H9 (cell line): Measurements from ENCODE around the gene IGF2. TPM values are rescaled to one million over a fixed set of nuclear protein-coding genes. Genes with fewer than 3 reads are reported as not detected.

ENCODE experiments used
- DNase-seq: peaks from one replicate; pipeline ENCODE4 v3.0.0-alpha.2; 2017
- H2AFZ ChIP-seq: one replicate; pipeline ENCODE4 v1.6.1; 2013; ENCODE audit warnings: mild to moderate bottlenecking, low read length, control low read depth, moderate library complexity
- H2AK5ac ChIP-seq: 2 replicates; pipeline ENCODE4 v1.6.1; 2013; ENCODE audit warnings: low read length, control low read depth, mixed read lengths; ENCODE audit not compliant: insufficient read length
- H2BK120ac ChIP-seq: one replicate; pipeline ENCODE4 v1.6.1; 2013; ENCODE audit warnings: low read depth, mild to moderate bottlenecking, low read length, control low read depth, inconsistent platforms; ENCODE audit not compliant: poor library complexity, severe bottlenecking
- H2BK12ac ChIP-seq: 2 replicates; pipeline ENCODE4 v1.6.1; 2013; ENCODE audit warnings: low read length, control low read depth, mixed read lengths, low read depth; ENCODE audit not compliant: insufficient read length
- H2BK15ac ChIP-seq: 2 replicates; pipeline ENCODE4 v1.6.1; 2013; ENCODE audit warnings: low read depth, low read length, control low read depth
- H2BK20ac ChIP-seq: one replicate; pipeline ENCODE4 v1.6.1; 2013; ENCODE audit warnings: low read depth, mild to moderate bottlenecking, low read length, control low read depth, inconsistent platforms; ENCODE audit not compliant: poor library complexity, severe bottlenecking
- H2BK5ac ChIP-seq: 2 replicates; pipeline ENCODE4 v1.6.1; 2013; ENCODE audit warnings: low read length, control low read depth, mixed read lengths; ENCODE audit not compliant: insufficient read length
- H3K14ac ChIP-seq: 2 replicates; pipeline ENCODE4 v1.6.1; 2013; ENCODE audit warnings: low read length, control low read depth; ENCODE audit not compliant: insufficient read depth
- H3K18ac ChIP-seq: 2 replicates; pipeline ENCODE4 v1.6.1; 2013; ENCODE audit warnings: low read depth, mild to moderate bottlenecking, mixed read lengths, low read length, control low read depth; ENCODE audit not compliant: insufficient read length
- H3K23ac ChIP-seq: 2 replicates; pipeline ENCODE4 v1.6.1; 2013; ENCODE audit warnings: low read length, control low read depth, mixed read lengths, low read depth; ENCODE audit not compliant: insufficient read length
- H3K23me2 ChIP-seq: 2 replicates; pipeline ENCODE4 v1.6.1; 2013; ENCODE audit warnings: low read depth, mild to moderate bottlenecking, mixed read lengths, low read length, control low read depth; ENCODE audit not compliant: insufficient read length, poor library complexity, severe bottlenecking
- H3K27ac ChIP-seq: 2 replicates; pipeline ENCODE4 v1.5.1; 2013; ENCODE audit warnings: low read length, control low read depth, mixed read lengths, low read depth; ENCODE audit not compliant: insufficient read length
- H3K27me3 ChIP-seq: 2 replicates; pipeline ENCODE4 v1.6.1; 2013; ENCODE audit warnings: low read length, control low read depth, inconsistent platforms; ENCODE audit not compliant: insufficient read depth
- H3K4ac ChIP-seq: 2 replicates; pipeline ENCODE4 v1.6.1; 2013; ENCODE audit warnings: low read depth, mild to moderate bottlenecking, control low read depth, inconsistent platforms, low read length, moderate library complexity
- H3K4me1 ChIP-seq: 2 replicates; pipeline ENCODE4 v1.6.1; 2013; ENCODE audit warnings: low read length, control low read depth, inconsistent platforms; ENCODE audit not compliant: insufficient read depth
- H3K4me2 ChIP-seq: 2 replicates; pipeline ENCODE4 v1.6.1; 2013; ENCODE audit warnings: low read length, control low read depth, mixed read lengths; ENCODE audit not compliant: insufficient read length, insufficient read depth
- H3K56ac ChIP-seq: 2 replicates; pipeline ENCODE4 v1.6.1; 2013; ENCODE audit warnings: low read depth, mild to moderate bottlenecking, mixed read lengths, low read length, control low read depth; ENCODE audit not compliant: insufficient read length
- H3K79me1 ChIP-seq: 2 replicates; pipeline ENCODE4 v1.6.1; 2013; ENCODE audit warnings: low read depth, mild to moderate bottlenecking, moderate library complexity, low read length, control low read depth, inconsistent platforms; ENCODE audit not compliant: insufficient read depth, poor library complexity, severe bottlenecking
- H3K79me2 ChIP-seq: 2 replicates; pipeline ENCODE4 v1.6.1; 2013; ENCODE audit warnings: low read length, control low read depth, inconsistent platforms; ENCODE audit not compliant: insufficient read depth
- H3K9ac ChIP-seq: 2 replicates; pipeline ENCODE4 v1.6.1; 2013; ENCODE audit warnings: low read length, control low read depth, mixed read lengths; ENCODE audit not compliant: insufficient read length; ENCODE audit errors: extremely low read depth
- H3K9me3 ChIP-seq: one replicate; pipeline ENCODE4 v1.6.1; 2013; ENCODE audit warnings: low read depth, low read length, inconsistent platforms; ENCODE audit not compliant: control insufficient read depth
- H3T11ph ChIP-seq: one replicate; pipeline ENCODE4 v1.6.1; 2013; ENCODE audit warnings: mild to moderate bottlenecking, low read length, control low read depth, inconsistent platforms
- H4K20me1 ChIP-seq: one replicate; pipeline ENCODE4 v1.6.1; 2013; ENCODE audit not compliant: control insufficient read depth, insufficient read length, insufficient read depth
- H4K5ac ChIP-seq: 2 replicates; pipeline ENCODE4 v1.6.1; 2013; ENCODE audit warnings: low read depth, mild to moderate bottlenecking, mixed read lengths, low read length, control low read depth; ENCODE audit not compliant: insufficient read length
- H4K8ac ChIP-seq: replicated peaks from 2 replicates; pipeline ENCODE4 v1.6.1; 2013; ENCODE audit warnings: low read length, control low read depth, mixed read lengths, low read depth; ENCODE audit not compliant: insufficient read length
- H4K91ac ChIP-seq: 2 replicates; pipeline ENCODE4 v1.6.1; 2013; ENCODE audit warnings: low read depth, mild to moderate bottlenecking, moderate library complexity, mixed read lengths, low read length, control low read depth; ENCODE audit not compliant: insufficient read length
- H3K27ac Mint-ChIP-seq, 3 experiments: 2 replicates in 2 of 3; 3 replicates in 1 of 3; pipeline ENCODE4 v1.8.0; 2020 to 2021; ENCODE audit warnings: mixed read lengths in 3 of 3, mild to moderate bottlenecking in 1 of 3, moderate library complexity in 1 of 3
- H3K27me3 Mint-ChIP-seq: 2 replicates; pipeline ENCODE4 v1.8.0; 2021; ENCODE audit warnings: low read depth, mild to moderate bottlenecking, moderate library complexity, mixed read lengths
- H3K36me3 Mint-ChIP-seq, 3 experiments: 2 replicates in 2 of 3; 3 replicates in 1 of 3; pipeline ENCODE4 v1.8.0; 2020 to 2021; ENCODE audit warnings: low read depth in 3 of 3, mixed read lengths in 3 of 3; ENCODE audit not compliant: insufficient read depth in 1 of 3
- H3K4me1 Mint-ChIP-seq, 2 experiments: 2 replicates each; pipeline ENCODE4 v1.8.0; 2020; ENCODE audit warnings: mixed read lengths in 2 of 2
- H3K4me3 Mint-ChIP-seq, 2 experiments: 2 replicates in 1 of 2; 3 replicates in 1 of 2; pipeline ENCODE4 v1.8.0; 2020 to 2021; ENCODE audit warnings: mild to moderate bottlenecking in 2 of 2, mixed read lengths in 2 of 2, moderate library complexity in 1 of 2
- H3K9me3 Mint-ChIP-seq, 2 experiments: 2 replicates in 1 of 2; 3 replicates in 1 of 2; pipeline ENCODE4 v1.8.0; 2020; ENCODE audit warnings: mild to moderate bottlenecking in 2 of 2, mixed read lengths in 2 of 2, moderate library complexity in 1 of 2
- WGBS: extraction: QIAGEN DNeasy Blood & Tissue Kit; methylation state at CpG from one replicate; pipeline ENCODE4 v1.1.7; 2013; ENCODE audit warnings: missing lambda C conversion rate, low lambda C conversion rate, mixed read lengths; ENCODE audit not compliant: insufficient read length; ENCODE audit errors: extremely low coverage; 5-methylcytosine and 5-hydroxymethylcytosine counted together
- total RNA-seq: library from RNA; stranded (reverse); gene quantifications from 2 replicates; pipeline ENCODE4 v1.2.1, GENCODE V29; 2021
- TF ChIP-seq, protein P1 (sequence below): fragments of 200-600 bp; sonication (generic); conservative IDR thresholded peaks from 3 replicates; pipeline ENCODE4 v1.8.0; 2021; ENCODE audit warnings: antibody characterized with exemption, mild to moderate bottlenecking

IGF2 gene
- total RNA-seq, 1 experiment from 2014 or later, result 2.8 TPM

DNA sequence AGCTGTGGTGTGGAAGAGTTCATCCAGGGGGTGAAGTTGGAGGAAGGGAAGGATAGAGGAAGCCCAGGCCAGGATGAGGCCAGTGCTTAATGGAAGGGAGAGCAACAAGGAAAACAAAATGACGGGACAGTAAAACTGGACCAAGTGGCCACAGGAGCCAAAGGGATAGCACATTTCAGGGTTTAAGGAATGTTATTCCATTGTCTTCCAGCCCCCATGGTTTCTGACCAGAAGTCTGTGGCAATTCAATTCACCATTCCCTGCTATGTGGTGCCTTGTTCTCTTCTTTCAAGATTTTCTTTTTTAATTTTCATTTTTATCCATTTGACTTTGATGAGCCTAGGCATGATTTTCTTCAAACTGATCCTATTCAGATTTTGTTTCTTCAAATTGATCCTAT is 22.5 kb downstream of the IGF2 start:
- Histone ChIP-seq H3K27me3 (no peaks in the 10 kb centered on the region), H2AK5ac (no peak overlapping the region), H2BK120ac (no peak overlapping the region), H3K56ac (no peak overlapping the region), H2BK15ac (no peak overlapping the region), H3K79me1 (no peaks in the 10 kb centered on the region), H3K4me1 (no peaks in the 10 kb centered on the region), H3K4ac (no peak overlapping the region), H3T11ph (no peak overlapping the region), H3K18ac (no peak overlapping the region), H3K14ac (no peak overlapping the region), H4K91ac (no peak overlapping the region), H4K8ac (no peak overlapping the region), H3K79me2 (no peaks in the 10 kb centered on the region), H3K23ac (no peak overlapping the region), H3K4me2 (no peak overlapping the region), H2BK12ac (no peak overlapping the region), H3K9me3 (no peaks in the 10 kb centered on the region), H2BK5ac (no peak overlapping the region), H4K20me1 (no peaks in the 10 kb centered on the region), H2AFZ (no peak overlapping the region), H3K23me2 (no peaks in the 10 kb centered on the region), H3K9ac (no peak overlapping the region), H2BK20ac (no peak overlapping the region), H3K27ac (no peak overlapping the region), H4K5ac (no peak overlapping the region)
- peaks cover 65% of the 10 kb centered on the region for H3K27me3 Mint-ChIP-seq
- no peak overlapping the region for H3K4me3 Mint-ChIP-seq
- H3K27ac Mint-ChIP-seq, result no peak overlapping the region
- peaks cover 0 to 13% (median 10%) of the 10 kb centered on the region in 3 experiments; a peak in 6 of 7 replicates for H3K36me3 Mint-ChIP-seq
- peaks cover 22 to 24% of the 10 kb centered on the region in 2 experiments for H3K9me3 Mint-ChIP-seq
- TF ChIP-seq, protein P1, sequence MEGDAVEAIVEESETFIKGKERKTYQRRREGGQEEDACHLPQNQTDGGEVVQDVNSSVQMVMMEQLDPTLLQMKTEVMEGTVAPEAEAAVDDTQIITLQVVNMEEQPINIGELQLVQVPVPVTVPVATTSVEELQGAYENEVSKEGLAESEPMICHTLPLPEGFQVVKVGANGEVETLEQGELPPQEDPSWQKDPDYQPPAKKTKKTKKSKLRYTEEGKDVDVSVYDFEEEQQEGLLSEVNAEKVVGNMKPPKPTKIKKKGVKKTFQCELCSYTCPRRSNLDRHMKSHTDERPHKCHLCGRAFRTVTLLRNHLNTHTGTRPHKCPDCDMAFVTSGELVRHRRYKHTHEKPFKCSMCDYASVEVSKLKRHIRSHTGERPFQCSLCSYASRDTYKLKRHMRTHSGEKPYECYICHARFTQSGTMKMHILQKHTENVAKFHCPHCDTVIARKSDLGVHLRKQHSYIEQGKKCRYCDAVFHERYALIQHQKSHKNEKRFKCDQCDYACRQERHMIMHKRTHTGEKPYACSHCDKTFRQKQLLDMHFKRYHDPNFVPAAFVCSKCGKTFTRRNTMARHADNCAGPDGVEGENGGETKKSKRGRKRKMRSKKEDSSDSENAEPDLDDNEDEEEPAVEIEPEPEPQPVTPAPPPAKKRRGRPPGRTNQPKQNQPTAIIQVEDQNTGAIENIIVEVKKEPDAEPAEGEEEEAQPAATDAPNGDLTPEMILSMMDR, result no peak
- WGBS, result no CpG with 5 or more reads among the region's 1 CpG
- no peak for DNase-seq
- peaks cover 7 to 15% of the 10 kb centered on the region in 2 experiments for H3K4me1 Mint-ChIP-seq
